NCI-H2171 treated with DMSO at 0.1 percent for 48 hours (cell line): ENCODE measurements around the gene DNAL1.
"Not testable (repeated sequence)": the region's sequence is repeated elsewhere in the genome, so short reads cannot be mapped to it uniquely, and the experiment has no call there.

Source experiments
- DNase-seq: peaks from one replicate; lab custom pipeline; 2025; lab: John Stamatoyannopoulos, UW

Gene DNAL1

GRCh38 chr14:73708076-73708475 is 63.3 kb downstream of the DNAL1 start:
- DNase-seq, result not testable (repeated sequence)

GRCh38 chr14:73709904-73710469 is 65.2 kb downstream of the DNAL1 start:
- no peak for DNase-seq

GRCh38 chr14:73710737-73711136 is 66.0 kb downstream of the DNAL1 start:
- DNase-seq, result no peak

GRCh38 chr14:73712071-73712506 is 67.3 kb downstream of the DNAL1 start:
- no peak for DNase-seq

- DNase-seq, result peak; percentile 90
Measured at GRCh38 chr14:73712540-73713180, 67.9 kb downstream of the DNAL1 start.

GRCh38 chr14:73713206-73713802 is 68.5 kb downstream of the DNAL1 start:
- no peak for DNase-seq

GRCh38 chr14:73713803-73714655 is 69.2 kb downstream of the DNAL1 start, which contains the start of gene PNMA1:
TSS of gene PNMA1 (minus strand) at chr14:73714384. CDS start at chr14:73713639, 745 bp downstream.
- DNase-seq, result peak; percentile 86

- peak; percentile 36 for DNase-seq
Measured at GRCh38 chr14:73714656-73715081, 69.9 kb downstream of the DNAL1 start.

GRCh38 chr14:73715707-73716106 is 70.9 kb downstream of the DNAL1 start:
- DNase-seq, result peak; percentile 16

- DNase-seq, result peak; percentile 10
Measured at GRCh38 chr14:73717266-73717665, 72.5 kb downstream of the DNAL1 start.

- DNase-seq, result no peak
Measured at GRCh38 chr14:73717711-73718417, 73.1 kb downstream of the DNAL1 start.

- no peak for DNase-seq
Measured at GRCh38 chr14:73718418-73719251, 73.8 kb downstream of the DNAL1 start.

- DNase-seq, result no peak
Measured at GRCh38 chr14:73719361-73719760, 74.6 kb downstream of the DNAL1 start.

- DNase-seq, result no peak
Measured at GRCh38 chr14:73719791-73720190, 75.0 kb downstream of the DNAL1 start.

- DNase-seq, result no peak
Measured at GRCh38 chr14:73720636-73721035, 75.8 kb downstream of the DNAL1 start.

- DNase-seq, result no peak
Measured at GRCh38 chr14:73721101-73721821, 76.5 kb downstream of the DNAL1 start.

- no peak for DNase-seq
Measured at GRCh38 chr14:73722581-73722980, 77.8 kb downstream of the DNAL1 start.

GRCh38 chr14:73723406-73723796 is 78.6 kb downstream of the DNAL1 start:
- DNase-seq, result no peak

- peak; percentile 73 for DNase-seq
Measured at GRCh38 chr14:73723797-73724661, 79.2 kb downstream of the DNAL1 start.
